Neural cell (in vitro differentiated cells): ENCODE measurements around the gene DDX54. TPM values are rescaled to one million over a fixed set of nuclear protein-coding genes. Genes with fewer than 3 reads are reported as not detected.

Experiments
- H2AFZ ChIP-seq: fragments of 200-600, 300-800 bp; sonication (generic), shearing (Covaris generic); 2 replicates; pipeline ENCODE4 v1.6.0; 2014; ENCODE audit warnings: low read depth, mild to moderate bottlenecking, antibody characterized with exemption, low read length, moderate library complexity
- H3F3A ChIP-seq: fragments of 200-600 bp; shearing (Covaris generic); 2 replicates; pipeline ENCODE4 v1.6.1; 2016; ENCODE audit warnings: mild to moderate bottlenecking, moderate library complexity, mixed read lengths, antibody characterized with exemption, low read length; ENCODE audit not compliant: insufficient read depth, poor library complexity, severe bottlenecking
- H3K27ac ChIP-seq: fragments of 200-600, 300-800 bp; sonication (generic), shearing (Covaris generic); 2 replicates; pipeline ENCODE4 v1.5.1; 2014; ENCODE audit warnings: mild to moderate bottlenecking, low read length, moderate library complexity
- H3K27me3 ChIP-seq: fragments of 300-800, 200-600 bp; sonication (generic), shearing (Covaris generic); 2 replicates; pipeline ENCODE4 v1.6.0; 2014; ENCODE audit warnings: mild to moderate bottlenecking, low read depth, low read length, moderate library complexity; ENCODE audit not compliant: insufficient read depth
- H3K36me3 ChIP-seq: fragments of 300-800, 200-600 bp; sonication (generic), shearing (Covaris generic); 2 replicates; pipeline ENCODE4 v1.5.1; 2014; ENCODE audit warnings: mild to moderate bottlenecking, antibody characterized with exemption, low read length, moderate library complexity; ENCODE audit not compliant: insufficient read depth
- H3K4me2 ChIP-seq: fragments of 300-800, 200-600 bp; sonication (generic), shearing (Covaris generic); 2 replicates; pipeline ENCODE4 v1.6.0; 2014; ENCODE audit warnings: mild to moderate bottlenecking, low read length
- H3K4me3 ChIP-seq: fragments of 300-800, 200-600 bp; sonication (generic), shearing (Covaris generic); 2 replicates; pipeline ENCODE4 v1.5.1; 2014; ENCODE audit warnings: mild to moderate bottlenecking, low read length, moderate library complexity
- H3K79me2 ChIP-seq: fragments of 200-600 bp; shearing (Covaris generic); replicated peaks from 2 replicates; pipeline ENCODE4 v1.6.0; 2014; ENCODE audit warnings: mild to moderate bottlenecking, low read length, moderate library complexity; ENCODE audit not compliant: insufficient read depth
- H3K9ac ChIP-seq: fragments of 300-800, 200-600 bp; sonication (generic), shearing (Covaris generic); 2 replicates; pipeline ENCODE4 v1.6.1; 2016; ENCODE audit warnings: mild to moderate bottlenecking, low read length, mixed read lengths
- H3K9me2 ChIP-seq: fragments of 200-600 bp; shearing (Covaris generic); 2 replicates; pipeline ENCODE4 v1.6.1; 2016; ENCODE audit warnings: mild to moderate bottlenecking, low read length, mixed read lengths; ENCODE audit not compliant: insufficient read depth
- H3K9me3 ChIP-seq: fragments of 200-600, 300-800 bp; sonication (generic), shearing (Covaris generic); 2 replicates; pipeline ENCODE4 v1.6.1; 2016; ENCODE audit warnings: mild to moderate bottlenecking, mixed run types, low read length, moderate library complexity, mixed read lengths
- H4K20me1 ChIP-seq: fragments of 200-600 bp; shearing (Covaris generic); 2 replicates; pipeline ENCODE4 v1.6.1; 2016; ENCODE audit warnings: mild to moderate bottlenecking, mixed run types; ENCODE audit not compliant: insufficient read depth
- EP300 ChIP-seq: fragments of 450-650 bp; conservative IDR thresholded peaks from 2 replicates; pipeline ENCODE4 v1.6.1; 2014; ENCODE audit warnings: antibody characterized with exemption, mild to moderate bottlenecking, moderate library complexity; ENCODE audit not compliant: poor library complexity, severe bottlenecking
- EZH2 ChIP-seq: fragments of 200-600, 300-800 bp; shearing (Covaris generic), sonication (generic); IDR thresholded peaks from 2 replicates; pipeline ENCODE4 v1.6.1; 2014; ENCODE audit warnings: antibody characterized with exemption, low read length, borderline replicate concordance, mild to moderate bottlenecking; ENCODE audit not compliant: insufficient read depth, poor library complexity, severe bottlenecking
- MXI1 ChIP-seq: fragments of 450-650 bp; conservative IDR thresholded peaks from 2 replicates; pipeline ENCODE4 v1.6.1; 2014; ENCODE audit warnings: antibody characterized with exemption, mild to moderate bottlenecking; ENCODE audit not compliant: poor library complexity, severe bottlenecking
- POLR2AphosphoS5 ChIP-seq: IDR thresholded peaks from 2 replicates; pipeline ENCODE4 v1.6.1; 2012
- RAD21 ChIP-seq: fragments of 450-650 bp; conservative IDR thresholded peaks from 2 replicates; pipeline ENCODE4 v1.6.1; 2014; ENCODE audit warnings: antibody characterized with exemption, mild to moderate bottlenecking, moderate library complexity
- SMC3 ChIP-seq: fragments of 450-650 bp; conservative IDR thresholded peaks from 2 replicates; pipeline ENCODE4 v1.6.1; 2014; ENCODE audit warnings: antibody characterized with exemption, mild to moderate bottlenecking, moderate library complexity; ENCODE audit not compliant: poor library complexity
- TAF1 ChIP-seq: IDR thresholded peaks from 2 replicates; pipeline ENCODE4 v1.6.1; 2012; ENCODE audit warnings: low read depth
- polyA plus RNA-seq: library from polyadenylated mRNA; depleted of rRNA; stranded (reverse); fragments of >200 nt; gene quantifications from 2 replicates; pipeline ENCODE4 v1.2.3, GENCODE V29; 2014
- TF ChIP-seq, protein P1 (sequence below): IDR thresholded peaks from 2 replicates; pipeline ENCODE4 v1.6.1; 2012; ENCODE audit warnings: borderline replicate concordance
- TF ChIP-seq, protein P2 (sequence below): fragments of 450-650 bp; IDR thresholded peaks from 2 replicates; pipeline ENCODE4 v1.5.1; 2014; ENCODE audit warnings: antibody characterized with exemption, mild to moderate bottlenecking, moderate library complexity; ENCODE audit not compliant: poor library complexity, severe bottlenecking

Gene DDX54
- polyA plus RNA-seq, 1 donor from 2014 or later: 63.3 TPM

DNA sequence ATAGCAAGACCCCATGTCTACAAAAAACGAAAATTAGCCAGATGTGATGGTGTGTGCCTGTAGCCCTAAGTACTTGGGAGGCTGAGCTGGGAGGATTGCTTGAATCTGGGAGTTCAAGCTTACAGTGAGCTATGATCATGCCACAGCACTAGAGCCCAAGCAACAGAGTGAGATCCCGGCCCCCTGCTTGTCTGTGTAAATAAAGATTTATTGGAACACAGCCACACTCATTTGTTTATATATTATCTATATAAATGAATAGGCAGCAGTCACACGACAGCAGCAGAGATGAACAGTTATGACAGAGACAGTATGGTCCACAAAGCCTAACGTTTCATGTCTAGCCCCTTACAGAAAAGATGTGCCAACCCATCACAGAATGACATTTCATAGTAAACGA, 14.8 kb downstream of the DDX54 start:
- no peak overlapping the region for H3K9ac ChIP-seq
- H3K9me3 ChIP-seq: no peaks in the 10 kb centered on the region
- H2AFZ ChIP-seq: no peak overlapping the region
- H3K79me2 ChIP-seq: no peaks in the 10 kb centered on the region
- H3K9me2 ChIP-seq: no peaks in the 10 kb centered on the region
- H4K20me1 ChIP-seq: no peaks in the 10 kb centered on the region
- TF ChIP-seq, protein P1, sequence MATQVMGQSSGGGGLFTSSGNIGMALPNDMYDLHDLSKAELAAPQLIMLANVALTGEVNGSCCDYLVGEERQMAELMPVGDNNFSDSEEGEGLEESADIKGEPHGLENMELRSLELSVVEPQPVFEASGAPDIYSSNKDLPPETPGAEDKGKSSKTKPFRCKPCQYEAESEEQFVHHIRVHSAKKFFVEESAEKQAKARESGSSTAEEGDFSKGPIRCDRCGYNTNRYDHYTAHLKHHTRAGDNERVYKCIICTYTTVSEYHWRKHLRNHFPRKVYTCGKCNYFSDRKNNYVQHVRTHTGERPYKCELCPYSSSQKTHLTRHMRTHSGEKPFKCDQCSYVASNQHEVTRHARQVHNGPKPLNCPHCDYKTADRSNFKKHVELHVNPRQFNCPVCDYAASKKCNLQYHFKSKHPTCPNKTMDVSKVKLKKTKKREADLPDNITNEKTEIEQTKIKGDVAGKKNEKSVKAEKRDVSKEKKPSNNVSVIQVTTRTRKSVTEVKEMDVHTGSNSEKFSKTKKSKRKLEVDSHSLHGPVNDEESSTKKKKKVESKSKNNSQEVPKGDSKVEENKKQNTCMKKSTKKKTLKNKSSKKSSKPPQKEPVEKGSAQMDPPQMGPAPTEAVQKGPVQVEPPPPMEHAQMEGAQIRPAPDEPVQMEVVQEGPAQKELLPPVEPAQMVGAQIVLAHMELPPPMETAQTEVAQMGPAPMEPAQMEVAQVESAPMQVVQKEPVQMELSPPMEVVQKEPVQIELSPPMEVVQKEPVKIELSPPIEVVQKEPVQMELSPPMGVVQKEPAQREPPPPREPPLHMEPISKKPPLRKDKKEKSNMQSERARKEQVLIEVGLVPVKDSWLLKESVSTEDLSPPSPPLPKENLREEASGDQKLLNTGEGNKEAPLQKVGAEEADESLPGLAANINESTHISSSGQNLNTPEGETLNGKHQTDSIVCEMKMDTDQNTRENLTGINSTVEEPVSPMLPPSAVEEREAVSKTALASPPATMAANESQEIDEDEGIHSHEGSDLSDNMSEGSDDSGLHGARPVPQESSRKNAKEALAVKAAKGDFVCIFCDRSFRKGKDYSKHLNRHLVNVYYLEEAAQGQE: no peak
- TF ChIP-seq MXI1 (no peak), RAD21 (no peak), EZH2 (no peak), EP300 (no peak), POLR2AphosphoS5 (no peak), TAF1 (no peak), SMC3 (no peak)
- TF ChIP-seq, protein P2, sequence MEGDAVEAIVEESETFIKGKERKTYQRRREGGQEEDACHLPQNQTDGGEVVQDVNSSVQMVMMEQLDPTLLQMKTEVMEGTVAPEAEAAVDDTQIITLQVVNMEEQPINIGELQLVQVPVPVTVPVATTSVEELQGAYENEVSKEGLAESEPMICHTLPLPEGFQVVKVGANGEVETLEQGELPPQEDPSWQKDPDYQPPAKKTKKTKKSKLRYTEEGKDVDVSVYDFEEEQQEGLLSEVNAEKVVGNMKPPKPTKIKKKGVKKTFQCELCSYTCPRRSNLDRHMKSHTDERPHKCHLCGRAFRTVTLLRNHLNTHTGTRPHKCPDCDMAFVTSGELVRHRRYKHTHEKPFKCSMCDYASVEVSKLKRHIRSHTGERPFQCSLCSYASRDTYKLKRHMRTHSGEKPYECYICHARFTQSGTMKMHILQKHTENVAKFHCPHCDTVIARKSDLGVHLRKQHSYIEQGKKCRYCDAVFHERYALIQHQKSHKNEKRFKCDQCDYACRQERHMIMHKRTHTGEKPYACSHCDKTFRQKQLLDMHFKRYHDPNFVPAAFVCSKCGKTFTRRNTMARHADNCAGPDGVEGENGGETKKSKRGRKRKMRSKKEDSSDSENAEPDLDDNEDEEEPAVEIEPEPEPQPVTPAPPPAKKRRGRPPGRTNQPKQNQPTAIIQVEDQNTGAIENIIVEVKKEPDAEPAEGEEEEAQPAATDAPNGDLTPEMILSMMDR: no peak
- H3K27me3 ChIP-seq: no peaks in the 10 kb centered on the region
- no peak overlapping the region for H3K27ac ChIP-seq
- H3K36me3 ChIP-seq: peaks cover 3% of the 10 kb centered on the region
- no peak overlapping the region for H3K4me3 ChIP-seq
- H3F3A ChIP-seq: no peaks in the 10 kb centered on the region
- no peak overlapping the region for H3K4me2 ChIP-seq

DNA sequence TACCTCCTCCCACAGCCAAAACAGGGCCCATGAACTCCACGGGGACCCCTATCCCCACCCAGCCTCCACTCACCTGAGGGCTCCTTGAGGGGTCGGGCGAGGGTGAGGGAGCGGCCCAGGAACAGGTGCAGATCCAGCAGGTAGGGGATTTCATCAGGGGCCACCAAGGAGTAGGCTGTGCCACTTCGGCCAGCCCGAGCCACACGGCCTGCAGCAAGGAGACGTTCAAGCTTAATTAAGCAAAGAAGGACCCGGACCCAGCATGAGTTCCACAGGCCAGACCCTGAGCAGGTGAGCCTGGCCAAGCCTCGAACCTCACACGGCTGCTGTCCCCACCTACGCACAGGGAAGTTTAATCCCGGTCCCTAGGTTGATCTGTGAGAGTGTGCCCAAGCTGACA, 15.6 kb downstream of the DDX54 start:
- Histone ChIP-seq H3K9ac (no peak overlapping the region), H2AFZ (no peak overlapping the region), H3K9me2 (no peaks in the 10 kb centered on the region), H3K9me3 (no peaks in the 10 kb centered on the region), H3K27me3 (no peaks in the 10 kb centered on the region), H3K4me3 (no peak overlapping the region), H3F3A (no peaks in the 10 kb centered on the region), H3K27ac (no peak overlapping the region), H4K20me1 (no peaks in the 10 kb centered on the region), H3K36me3 (peaks cover 3% of the 10 kb centered on the region), H3K79me2 (no peaks in the 10 kb centered on the region), H3K4me2 (no peak overlapping the region)
- TF ChIP-seq EZH2 (no peak), MXI1 (no peak), POLR2AphosphoS5 (no peak), SMC3 (no peak), RAD21 (no peak), EP300 (no peak)
- TF ChIP-seq, protein P1: no peak
